ENCODE measurements around the gene MUTYH.
A peak's percentile ranks its signal among the peaks of the same experiment; 100 is the strongest.

MUTYH gene

GRCh38 chr1:45348609-45348965 lies 8.3 kb upstream of the MUTYH start:
- no peak for DNase-seq

GRCh38 chr1:45348020-45348419 lies 7.8 kb upstream of the MUTYH start:
- DNase-seq, result no peak

GRCh38 chr1:45346473-45346872 lies 6.2 kb upstream of the MUTYH start:
- no peak for DNase-seq

- no peak for DNase-seq
Observed at GRCh38 chr1:45345014-45345413, 4.8 kb upstream of the MUTYH start.

- DNase-seq, result no peak
Observed at GRCh38 chr1:45344499-45344898, 4.3 kb upstream of the MUTYH start.

GRCh38 chr1:45340816-45341466 lies 701 bp upstream of the MUTYH start:
- DNase-seq, result no peak

GRCh38 chr1:45337630-45338325 lies 2.5 kb downstream of the MUTYH start:
- DNase-seq, result no peak

- DNase-seq, result no peak
Observed at GRCh38 chr1:45335855-45336324, 4.3 kb downstream of the MUTYH start.

- DNase-seq, result peak; percentile 30
Observed at GRCh38 chr1:45334308-45335245, 5.7 kb downstream of the MUTYH start.

- DNase-seq, result no peak
Observed at GRCh38 chr1:45332346-45332720, 7.9 kb downstream of the MUTYH start.

- DNase-seq, result no peak
Observed at GRCh38 chr1:45331436-45332345, 8.5 kb downstream of the MUTYH start.

GRCh38 chr1:45329445-45329844 lies 10.8 kb downstream of the MUTYH start:
- no peak for DNase-seq

- no peak for DNase-seq
Observed at GRCh38 chr1:45328680-45329079, 11.6 kb downstream of the MUTYH start.

- no peak for DNase-seq
Observed at GRCh38 chr1:45327644-45328515, 12.4 kb downstream of the MUTYH start.

GRCh38 chr1:45326627-45327623 lies 13.3 kb downstream of the MUTYH start, which contains the start of gene HPDL:
Gene HPDL, plus strand, starts transcription at chr1:45326895. Its CDS starts 254 bp downstream, at chr1:45327149.
- DNase-seq, result peak; percentile 18

GRCh38 chr1:45325851-45326506 lies 14.3 kb downstream of the MUTYH start:
- no peak for DNase-seq

GRCh38 chr1:45322486-45323040 lies 17.7 kb downstream of the MUTYH start:
- no peak for DNase-seq

GRCh38 chr1:45321444-45321843 lies 18.8 kb downstream of the MUTYH start:
- DNase-seq, result no peak

GRCh38 chr1:45319761-45320160 lies 20.5 kb downstream of the MUTYH start:
- DNase-seq, result no peak
